Endodermal cell (in vitro differentiated cells): ENCODE results near the gene S100A14. TPM values are rescaled to one million over a fixed set of nuclear protein-coding genes. Genes with fewer than 3 reads are reported as not detected.
A peak's percentile ranks its signal among the peaks of the same experiment; 100 is the strongest.

Source experiments
- DNase-seq: peaks from one replicate; pipeline ENCODE4 v3.0.0-alpha.2; 2017
- H3K27ac ChIP-seq: 2 replicates; pipeline ENCODE4 v1.5.1; 2013; ENCODE audit warnings: mild to moderate bottlenecking, low read depth, low read length, moderate library complexity
- H3K27me3 ChIP-seq: 2 replicates; pipeline ENCODE4 v1.6.1; 2013; ENCODE audit warnings: mild to moderate bottlenecking, low read length, moderate library complexity; ENCODE audit not compliant: insufficient read depth, control insufficient read depth, poor library complexity, severe bottlenecking
- H3K36me3 ChIP-seq: 2 replicates; pipeline ENCODE4 v1.7.0; 2013; ENCODE audit warnings: mild to moderate bottlenecking, low read length, moderate library complexity; ENCODE audit not compliant: control insufficient read depth, insufficient read depth
- H3K4me1 ChIP-seq: one replicate; pipeline ENCODE4 v1.7.0; 2013; ENCODE audit warnings: low read length; ENCODE audit not compliant: control insufficient read depth, insufficient read depth
- H3K4me3 ChIP-seq: 2 replicates; pipeline ENCODE4 v1.5.1; 2013; ENCODE audit warnings: mild to moderate bottlenecking, low read length, moderate library complexity
- H3K9ac ChIP-seq: 2 replicates; pipeline ENCODE4 v1.6.1; 2013; ENCODE audit warnings: mild to moderate bottlenecking, low read length, moderate library complexity; ENCODE audit not compliant: poor library complexity, severe bottlenecking; ENCODE audit errors: extremely low read depth
- H3K9me3 ChIP-seq: 2 replicates; pipeline ENCODE4 v1.6.1; 2013; ENCODE audit warnings: mild to moderate bottlenecking, low read length, moderate library complexity; ENCODE audit not compliant: control insufficient read depth
- H3K27ac Mint-ChIP-seq: 2 replicates; pipeline ENCODE4 v1.8.0; 2020; ENCODE audit warnings: mixed read lengths
- H3K27me3 Mint-ChIP-seq: 2 replicates; pipeline ENCODE4 v1.8.0; 2021; ENCODE audit warnings: mild to moderate bottlenecking, mixed read lengths; ENCODE audit not compliant: insufficient read depth
- H3K36me3 Mint-ChIP-seq: 2 replicates; pipeline ENCODE4 v1.8.0; 2020; ENCODE audit warnings: low read depth, mixed read lengths
- H3K4me1 Mint-ChIP-seq: 2 replicates; pipeline ENCODE4 v1.8.0; 2020; ENCODE audit warnings: mixed read lengths
- H3K4me3 Mint-ChIP-seq: 2 replicates; pipeline ENCODE4 v1.8.0; 2020; ENCODE audit warnings: mild to moderate bottlenecking, moderate library complexity, mixed read lengths
- H3K9me3 Mint-ChIP-seq: 2 replicates; pipeline ENCODE4 v1.8.0; 2020; ENCODE audit warnings: mild to moderate bottlenecking, mixed read lengths
- WGBS, 2 experiments: methylation state at CpG; one replicate each; pipeline versions ENCODE4 v1.1.5 to v1.1.7; 2013; ENCODE audit warnings: missing lambda C conversion rate in 2 of 2, mixed read lengths in 1 of 2; ENCODE audit not compliant: insufficient coverage in 1 of 2, insufficient read length in 1 of 2; 5-methylcytosine and 5-hydroxymethylcytosine counted together
- total RNA-seq, 2 donors: library from RNA; stranded (reverse); fragmentation: NEBNext Ultra II Directional in 1 of 2; extraction: Animal tissue kit (Norgen Biotek cat#: 25700) in 1 of 2; gene quantifications; 2 replicates in 1 of 2; 3 replicates in 1 of 2; pipeline ENCODE4 v1.2.1, GENCODE V29; 2021
- TF ChIP-seq, protein P1 (sequence below): fragments of 200-600 bp; sonication (generic); conservative IDR thresholded peaks from 2 replicates; pipeline ENCODE4 v1.5.0; 2021; ENCODE audit warnings: antibody characterized with exemption, mild to moderate bottlenecking

Gene S100A14
- total RNA-seq, 2 donors from 2014 or later, result 53.8 to 119 TPM

- Histone ChIP-seq H3K9me3 (no peaks in the 10 kb centered on the region), H3K4me1 (peaks cover 10% of the 10 kb centered on the region), H3K27me3 (no peaks in the 10 kb centered on the region), H3K27ac (no peak overlapping the region), H3K36me3 (peaks cover 26% of the 10 kb centered on the region), H3K9ac (no peak overlapping the region), H3K4me3 (no peak overlapping the region)
- Mint-ChIP-seq H3K4me1 (peaks cover 14% of the 10 kb centered on the region), H3K4me3 (no peak overlapping the region), H3K9me3 (no peaks in the 10 kb centered on the region), H3K27ac (peak overlapping the region; percentile 64), H3K36me3 (peaks cover 22% of the 10 kb centered on the region), H3K27me3 (peaks cover 7% of the 10 kb centered on the region)
- TF ChIP-seq, protein P1, sequence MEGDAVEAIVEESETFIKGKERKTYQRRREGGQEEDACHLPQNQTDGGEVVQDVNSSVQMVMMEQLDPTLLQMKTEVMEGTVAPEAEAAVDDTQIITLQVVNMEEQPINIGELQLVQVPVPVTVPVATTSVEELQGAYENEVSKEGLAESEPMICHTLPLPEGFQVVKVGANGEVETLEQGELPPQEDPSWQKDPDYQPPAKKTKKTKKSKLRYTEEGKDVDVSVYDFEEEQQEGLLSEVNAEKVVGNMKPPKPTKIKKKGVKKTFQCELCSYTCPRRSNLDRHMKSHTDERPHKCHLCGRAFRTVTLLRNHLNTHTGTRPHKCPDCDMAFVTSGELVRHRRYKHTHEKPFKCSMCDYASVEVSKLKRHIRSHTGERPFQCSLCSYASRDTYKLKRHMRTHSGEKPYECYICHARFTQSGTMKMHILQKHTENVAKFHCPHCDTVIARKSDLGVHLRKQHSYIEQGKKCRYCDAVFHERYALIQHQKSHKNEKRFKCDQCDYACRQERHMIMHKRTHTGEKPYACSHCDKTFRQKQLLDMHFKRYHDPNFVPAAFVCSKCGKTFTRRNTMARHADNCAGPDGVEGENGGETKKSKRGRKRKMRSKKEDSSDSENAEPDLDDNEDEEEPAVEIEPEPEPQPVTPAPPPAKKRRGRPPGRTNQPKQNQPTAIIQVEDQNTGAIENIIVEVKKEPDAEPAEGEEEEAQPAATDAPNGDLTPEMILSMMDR, result no peak
- WGBS, 2 experiments, result 52 to 92% methylated on average over 2 to 3 of the region's 3 CpGs
- DNase-seq, result peak; percentile 60
These were observed 33.2 kb upstream of the S100A14 start for GRCh38 chr1:153649137-153649862.

GRCh38 chr1:153648000-153648643, 32.0 kb upstream of the S100A14 start:
- Mint-ChIP-seq H3K9me3 (no peaks in the 10 kb centered on the region), H3K36me3 (peaks cover 34% of the 10 kb centered on the region), H3K27ac (peak overlapping the region; percentile 52), H3K4me1 (peaks cover 14% of the 10 kb centered on the region), H3K27me3 (peaks cover 3% of the 10 kb centered on the region), H3K4me3 (no peak overlapping the region)
- no peak for DNase-seq
- whole genome bisulfite sequencing, 2 experiments, result 86 to 94% methylated on average over 3 to 10 of the region's 10 CpGs
- peaks cover 10% of the 10 kb centered on the region for H3K4me1 ChIP-seq
- no peaks in the 10 kb centered on the region for H3K9me3 ChIP-seq
- TF ChIP-seq, protein P1, result no peak
- H3K4me3 ChIP-seq, result no peak overlapping the region
- no peak overlapping the region for H3K9ac ChIP-seq
- no peak overlapping the region for H3K27ac ChIP-seq
- H3K27me3 ChIP-seq, result no peaks in the 10 kb centered on the region
- peaks cover 38% of the 10 kb centered on the region for H3K36me3 ChIP-seq

DNA sequence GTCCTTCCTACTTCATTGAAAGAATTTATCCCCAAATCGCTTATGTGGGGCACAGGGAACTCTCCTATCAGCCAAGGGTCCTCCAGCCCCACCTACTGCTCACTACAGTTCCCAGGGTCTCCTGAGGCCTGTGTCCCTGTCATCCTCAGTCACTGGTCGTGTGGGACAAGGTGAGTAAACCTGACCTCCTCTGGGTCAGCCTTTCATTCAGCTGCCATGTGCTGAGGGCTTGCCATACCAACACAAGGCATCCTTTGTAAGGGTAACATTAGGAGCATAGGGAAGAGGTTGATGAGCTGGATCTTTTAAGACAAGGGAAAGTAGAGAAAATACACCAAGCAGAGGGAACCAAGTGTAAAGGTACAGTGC, 31.2 kb upstream of the S100A14 start:
- Histone ChIP-seq H3K27ac (no peak overlapping the region), H3K4me1 (peaks cover 13% of the 10 kb centered on the region), H3K4me3 (no peak overlapping the region), H3K9me3 (no peaks in the 10 kb centered on the region), H3K27me3 (no peaks in the 10 kb centered on the region), H3K9ac (no peak overlapping the region), H3K36me3 (peaks cover 46% of the 10 kb centered on the region)
- TF ChIP-seq, protein P1, result peak; percentile 43
- H3K4me1 Mint-ChIP-seq, result peaks cover 16% of the 10 kb centered on the region
- peak overlapping the region; percentile 64 for H3K27ac Mint-ChIP-seq
- no peak overlapping the region for H3K4me3 Mint-ChIP-seq
- no peaks in the 10 kb centered on the region for H3K27me3 Mint-ChIP-seq
- 83% methylated on average over 2 of the region's 2 CpGs for WGBS, 2 experiments
- no peaks in the 10 kb centered on the region for H3K9me3 Mint-ChIP-seq
- DNase-seq, result peak; percentile 66
- H3K36me3 Mint-ChIP-seq, result peaks cover 42% of the 10 kb centered on the region
